Heart left ventricle (tissue), 16 donors: ENCODE measurements around the gene NMNAT2. TPM values are rescaled to one million over a fixed set of nuclear protein-coding genes. Genes with fewer than 3 reads are reported as not detected.

ENCODE experiments used
- ATAC-seq, 4 donors: fragments of 200-7000 bp; cut with Tn5 transposase; one replicate each; pipeline ENCODE4 v1.9.1; 2020 to 2022; ENCODE audit warnings: moderate library complexity in 4 of 4, mild to moderate bottlenecking in 3 of 4, moderate number of reproducible peaks in 1 of 4
- DNase-seq, 5 donors: peaks; one replicate each; pipeline ENCODE4 v3.0.0-alpha.2; 2020
- H3K27ac ChIP-seq, 12 donors: fragments of 200-600 bp; sonication (generic) in 4 of 12; one replicate each; pipeline versions ENCODE4 v1.5.0 to v1.8.0; 2016 to 2022; ENCODE audit warnings: mild to moderate bottlenecking in 2 of 12
- H3K27me3 ChIP-seq, 9 donors: fragments of 200-600 bp; sonication (generic) in 2 of 9; one replicate each; pipeline versions ENCODE4 v1.5.1 to v1.8.0; 2016 to 2022; ENCODE audit warnings: mild to moderate bottlenecking in 3 of 9
- H3K36me3 ChIP-seq, 9 donors: fragments of 200-600 bp; sonication (generic) in 2 of 9; one replicate each; pipeline versions ENCODE4 v1.5.0 to v1.8.0; 2018 to 2022; ENCODE audit warnings: mild to moderate bottlenecking in 2 of 9
- H3K4me1 ChIP-seq, 12 donors: fragments of 200-600 bp; sonication (generic) in 4 of 12; one replicate each; pipeline versions ENCODE4 v1.5.0 to v1.8.0; 2016 to 2022; ENCODE audit warnings: mild to moderate bottlenecking in 3 of 12
- H3K4me3 ChIP-seq, 12 donors: fragments of 200-600 bp; sonication (generic) in 4 of 12; one replicate each; pipeline versions ENCODE4 v1.5.0 to v1.8.0; 2017 to 2022; ENCODE audit warnings: mild to moderate bottlenecking in 9 of 12, moderate library complexity in 4 of 12
- H3K9me3 ChIP-seq, 12 donors: fragments of 200-600 bp; sonication (generic) in 4 of 12; one replicate each; pipeline versions ENCODE4 v1.5.0 to v1.8.0; 2016 to 2022; ENCODE audit warnings: mild to moderate bottlenecking in 1 of 12
- CTCF ChIP-seq, 12 donors: fragments of 200-600 bp; sonication (generic) in 4 of 12; IDR thresholded peaks; one replicate each; pipeline versions ENCODE4 v1.5.0 to v1.8.0; 2018 to 2022; ENCODE audit warnings: antibody characterized with exemption in 12 of 12, mild to moderate bottlenecking in 5 of 12
- POLR2A ChIP-seq, 2 donors: fragments of 450-650 bp; IDR thresholded peaks; one replicate each; pipeline ENCODE4 v1.6.1; 2017; ENCODE audit warnings: antibody characterized with exemption in 2 of 2, mild to moderate bottlenecking in 2 of 2, moderate library complexity in 2 of 2
- WGBS, 4 donors: extraction: QIAGEN DNeasy Blood & Tissue Kit in 2 of 4; methylation state at CpG; one replicate each; pipeline versions ENCODE4 v1.1.5 to v1.1.7; 2013 to 2018; 5-methylcytosine and 5-hydroxymethylcytosine counted together
- intact Hi-C, 10 donors: fragments of 100-400 bp; cut with DNase I; formaldehyde crosslinking; loops; one replicate each; pipeline versions ENCODE4 v1.11.1 to v1.14.2; 2022
- polyA plus RNA-seq, 2 donors: library from polyadenylated mRNA; stranded (reverse); fragments of 200-250 nt; gene quantifications; one replicate each; pipeline ENCODE4 v1.2.3, GENCODE V29; 2013
- total RNA-seq, 9 donors: library from RNA; depleted of rRNA in 2 of 9; stranded (reverse); fragments of >200 nt in 2 of 9; fragmentation: NEBNext Ultra II Directional in 3 of 9; extraction: Animal tissue kit (Norgen Biotek cat#: 25700) in 3 of 9; gene quantifications; one replicate each; pipeline versions ENCODE4 v1.1.0 to v1.2.4, GENCODE V29; 2016 to 2023
- donor health status: ischemic (EF 13 %, LVEDD 7.1; RV severe dilation, severe dysfunction).
- donor health status: healthy with polysubstance abuse.
- donor health status: DM: no; HTN: yes; CAD: no.
- donor health status: DM: no; HTN: no; CAD: no.
- donor health status: ischemic (EF 25% LVEDD 6.9; RV normal size, moderate dysfunction).
- donor health status: ischemic (EF 25% LVEDD 5.7; RV mildly dilated, moderate dysfunction).
- donor health status: healthy.
- donor health status: DM: yes; HTN: yes; CAD: no.
- donor health status: ischemic (EF 35%, LVEDD 5.7; RV mildly dilated, moderate dysfunction).
- donor health status: nonischemic (EF 11% LVEDD 7.7; RV severe dilation, severe dysfunction).
- donor health status: DM: yes; HTN: yes; CAD: no.
- donor health status: PGD.
- donor health status: ischemic (EF 29% LVEDD 5.4; RV normal size, mild dysfunction).
- donor health status: nonischemic (EF 23%, LVEDD 6.1; RV moderate dilation, normal function).

NMNAT2 gene
- total and polyA plus RNA-seq, 11 donors, result 0.53 to 5.1 (median 1.9) TPM

- intact Hi-C loops, result loop anchor here in 1 of 10 donors (5.0 kb wide), 1 partner anchor 184 kb away; no protein-coding TSS in a partner anchor
- DNase-seq (peak in 1 of 5 donors; percentile 15), ATAC-seq (peak in 1 of 4 donors; percentile 39)
- peak overlapping the region in 1 of 12 donors; percentile 11 for H3K27ac ChIP-seq
- H3K27me3 ChIP-seq, result no peaks in the 10 kb centered on the region
- no peaks in the 10 kb centered on the region for H3K36me3 ChIP-seq
- no peak overlapping the region for H3K4me3 ChIP-seq
- 75 to 82% (median 80%) methylated on average over 1 of the region's 1 CpG for WGBS, 4 donors
- H3K4me1 ChIP-seq, result peaks cover 0 to 21% (median 0%) of the 10 kb centered on the region in 12 donors
- TF ChIP-seq POLR2A (IDR thresholded peaks at IDR 0.05), result no peak
- TF ChIP-seq CTCF (IDR thresholded peaks at IDR 0.05), result no peak
- no peaks in the 10 kb centered on the region for H3K9me3 ChIP-seq
These were observed 43.2 kb upstream of the NMNAT2 start for GRCh38 chr1:183461350-183461749.

- no peaks in the 10 kb centered on the region for H3K9me3 ChIP-seq
- no peak for DNase-seq
- WGBS, 4 donors, result 90 to 98% (median 93%) methylated on average over 2 of the region's 2 CpGs
- intact Hi-C loops, result loop anchor here in 1 of 10 donors (5.0 kb wide), 1 partner anchor 183 kb away; no protein-coding TSS in a partner anchor
- TF ChIP-seq POLR2A (IDR thresholded peaks at IDR 0.05) (no peak), CTCF (IDR thresholded peaks at IDR 0.05) (no peak)
- no peak overlapping the region for H3K27ac ChIP-seq
- H3K27me3 ChIP-seq, result no peaks in the 10 kb centered on the region
- no peak for ATAC-seq
- H3K4me3 ChIP-seq, result no peak overlapping the region
- H3K4me1 ChIP-seq, result peaks cover 0 to 21% (median 0%) of the 10 kb centered on the region in 12 donors
- no peaks in the 10 kb centered on the region for H3K36me3 ChIP-seq
These were observed 42.4 kb upstream of the NMNAT2 start for GRCh38 chr1:183460596-183460995.

GRCh38 chr1:183457449-183457848, 39.3 kb upstream of the NMNAT2 start:
- H3K9me3 ChIP-seq, result no peaks in the 10 kb centered on the region
- peaks cover 0 to 16% (median 0%) of the 10 kb centered on the region in 12 donors for H3K4me1 ChIP-seq
- ATAC-seq, result no peak
- DNase-seq, result no peak
- no peak overlapping the region for H3K4me3 ChIP-seq
- 80 to 82% (median 81%) methylated on average over 3 of the region's 3 CpGs for WGBS, 4 donors
- intact Hi-C loops, result no loop called here
- no peak overlapping the region for H3K27ac ChIP-seq
- H3K36me3 ChIP-seq, result no peaks in the 10 kb centered on the region
- no peaks in the 10 kb centered on the region for H3K27me3 ChIP-seq
- TF ChIP-seq POLR2A (IDR thresholded peaks at IDR 0.05) (no peak), CTCF (IDR thresholded peaks at IDR 0.05) (no peak)

- Histone ChIP-seq H3K27ac (no peak overlapping the region), H3K36me3 (no peaks in the 10 kb centered on the region), H3K4me1 (peaks cover 0 to 10% (median 0%) of the 10 kb centered on the region in 12 donors), H3K9me3 (no peaks in the 10 kb centered on the region), H3K4me3 (no peak overlapping the region), H3K27me3 (no peaks in the 10 kb centered on the region)
- 92 to 100% (median 95%) methylated on average over 1 of the region's 1 CpG for WGBS, 4 donors
- ATAC-seq, result no peak
- no peak for TF ChIP-seq POLR2A (IDR thresholded peaks at IDR 0.05)
- TF ChIP-seq CTCF (IDR thresholded peaks at IDR 0.05), result no peak
- no peak for DNase-seq
- intact Hi-C loops, result no loop called here
These were observed 38.6 kb upstream of the NMNAT2 start for GRCh38 chr1:183456826-183457225.
